K562 (cell line): ENCODE measurements around the gene MAPK4. TPM values are rescaled to one million over a fixed set of nuclear protein-coding genes. Genes with fewer than 3 reads are reported as not detected.

Experiments
- ATAC-seq: fragments of 200-7000 bp; cut with Tn5 transposase; 3 replicates; pipeline ENCODE4 v1.9.1; 2020; ENCODE audit warnings: moderate library complexity
- BruUV-seq: library from RNA; stranded (reverse); fragments of 400-500 nt; replicated peaks from 2 replicates; lab custom pipeline; 2021; lab: Mats Ljungman, UMichigan
- CTCF ChIA-PET: fragments of 300-600 bp; formaldehyde crosslinking; extraction: SDS; loops from one replicate; lab custom pipeline; 2021; ENCODE audit warnings: low intra/inter-chr PET ratio; lab: Yijun Ruan, JAX
- POLR2A ChIA-PET: fragments of 300-600, 350-650 bp; sonication (Branson Sonifier 250); formaldehyde crosslinking; extraction: SDS; loops from one replicate; lab custom pipeline; 2021; ENCODE audit warnings: antibody characterized with exemption, inconsistent platforms; lab: Yijun Ruan, JAX
- DNase-seq, 4 experiments: peaks; one replicate each; pipeline versions ENCODE4 v3.0.0 to v3.0.0-alpha.2; 2011 to 2018; ENCODE audit warnings: low spot score in 3 of 4, mixed read lengths in 3 of 4; ENCODE audit errors: extremely low read depth in 1 of 4
- FAIRE-seq: peaks from 2 replicates; lab custom pipeline; 2011; peaks lifted over from hg19 to GRCh38; lab: Jason Lieb, UNC
- H2AFZ ChIP-seq: 2 replicates; pipeline ENCODE4 v1.6.0; 2011; ENCODE audit warnings: low read depth, low read length, control low read depth, inconsistent platforms
- H3K27ac ChIP-seq: fragments of 200-600 bp; 3 replicates; pipeline ENCODE4 v1.8.0; 2011; ENCODE audit warnings: low read depth, mild to moderate bottlenecking, control low read depth, inconsistent platforms, low read length, moderate library complexity, mixed read lengths; ENCODE audit errors: extremely low read depth
- H3K27me3 ChIP-seq, 2 experiments: fragments of 300-600 bp in 1 of 2; 2 replicates in 1 of 2; 3 replicates in 1 of 2; pipeline versions ENCODE4 v1.6.0 to v1.8.0; 2011; ENCODE audit warnings: inconsistent platforms in 2 of 2, low read length in 2 of 2, mild to moderate bottlenecking in 1 of 2, mixed read lengths in 1 of 2, moderate library complexity in 1 of 2; ENCODE audit not compliant: control insufficient read depth in 2 of 2, insufficient read depth in 2 of 2
- H3K36me3 ChIP-seq: fragments of 300-600 bp; 3 replicates; pipeline ENCODE4 v1.8.0; 2011; ENCODE audit warnings: mild to moderate bottlenecking, low read length, inconsistent platforms; ENCODE audit not compliant: control insufficient read depth, insufficient read depth
- H3K4me1 ChIP-seq, 2 experiments: fragments of 200-600 bp in 1 of 2; replicated peaks in 1 of 2; 2 replicates in 1 of 2; 3 replicates in 1 of 2; pipeline versions ENCODE4 v1.5.1 to v1.8.0; 2011; ENCODE audit warnings: inconsistent platforms in 2 of 2, low read length in 2 of 2, mild to moderate bottlenecking in 1 of 2, mixed read lengths in 1 of 2, moderate library complexity in 1 of 2; ENCODE audit not compliant: control insufficient read depth in 2 of 2, insufficient read depth in 2 of 2
- H3K4me2 ChIP-seq: 2 replicates; pipeline ENCODE4 v1.6.1; 2011; ENCODE audit warnings: low read length, control low read depth, inconsistent platforms, mixed read lengths; ENCODE audit not compliant: insufficient read depth
- H3K4me3 ChIP-seq: fragments of 200-600 bp; sonication (generic), shearing (Covaris generic); 2 replicates; pipeline ENCODE4 v1.5.1; 2016; ENCODE audit warnings: control low read depth, inconsistent platforms
- H3K79me2 ChIP-seq: fragments of 200-600 bp; 3 replicates; pipeline ENCODE4 v1.8.0; 2011; ENCODE audit warnings: low read length, inconsistent platforms; ENCODE audit not compliant: control insufficient read depth, insufficient read depth
- H3K9ac ChIP-seq, 2 experiments: 2 replicates each; pipeline versions ENCODE4 v1.6.0 to v1.6.1; 2011; ENCODE audit warnings: low read depth in 2 of 2, low read length in 2 of 2, control low read depth in 1 of 2, inconsistent platforms in 1 of 2, mild to moderate bottlenecking in 1 of 2, mixed read lengths in 1 of 2; ENCODE audit not compliant: insufficient read depth in 1 of 2
- H3K9me1 ChIP-seq: one replicate; pipeline ENCODE4 v1.6.0; 2011; ENCODE audit warnings: inconsistent platforms, mild to moderate bottlenecking, low read length, moderate library complexity; ENCODE audit not compliant: control insufficient read depth, insufficient read depth
- H3K9me3 ChIP-seq: replicated peaks from 2 replicates; pipeline ENCODE4 v1.5.1; 2011; ENCODE audit warnings: low read depth, low read length, inconsistent platforms; ENCODE audit not compliant: control insufficient read depth, insufficient read depth
- H4K20me1 ChIP-seq: replicated peaks from 2 replicates; pipeline ENCODE4 v1.6.1; 2011; ENCODE audit warnings: low read length, inconsistent platforms, mixed read lengths; ENCODE audit not compliant: control insufficient read depth, insufficient read depth
- BDP1 ChIP-seq: IDR thresholded peaks from 3 replicates; pipeline ENCODE4 v1.6.1; 2011; ENCODE audit not compliant: insufficient read length, insufficient read depth
- EP300 ChIP-seq: IDR thresholded peaks from 2 replicates; pipeline ENCODE4 v1.6.1; 2012; ENCODE audit warnings: low read length, improper control_type of control experiment
- FOXK2 ChIP-seq, 2 experiments: fragments of 450-650 bp; IDR thresholded peaks in 1 of 2; conservative IDR thresholded peaks in 1 of 2; 2 replicates each; pipeline ENCODE4 v1.6.1; 2016; ENCODE audit warnings: low read depth in 2 of 2, mild to moderate bottlenecking in 1 of 2
- FOXM1 ChIP-seq, 2 experiments: fragments of 450-650 bp in 1 of 2; sonication (generic) in 1 of 2; formaldehyde crosslinking in 1 of 2; IDR thresholded peaks; 2 replicates each; pipeline versions ENCODE4 v1.6.1 to v1.9.0; 2017 to 2022; ENCODE audit warnings: low read depth in 2 of 2, mild to moderate bottlenecking in 2 of 2, missing genetic modification reagents in 1 of 2, moderate library complexity in 1 of 2
- POLR2AphosphoS2 ChIP-seq: IDR thresholded peaks from 2 replicates; pipeline ENCODE4 v1.6.1; 2012; ENCODE audit warnings: low read length, improper control_type of control experiment
- RNF2 ChIP-seq: sonication (generic); IDR thresholded peaks from 2 replicates; pipeline ENCODE4 v1.6.1; 2016
- WGBS: fragments of 100-300 bp; shearing (Covaris generic); methylation state at CpG from one replicate; pipeline ENCODE4 v1.1.6; 2016; ENCODE audit warnings: low coverage, mixed read lengths; ENCODE audit not compliant: insufficient coverage; ENCODE audit errors: missing lambda C conversion rate; 5-methylcytosine and 5-hydroxymethylcytosine counted together
- in situ Hi-C: fragments of 300-500 bp; cut with MboI; formaldehyde crosslinking; loops from 4 replicates; pipeline ENCODE4 v1.15.0; 2018; ENCODE audit warnings: inconsistent platforms, mixed read lengths
- intact Hi-C: fragments of 100-400 bp; cut with micrococcal nuclease; formaldehyde crosslinking; loops from 2 replicates; pipeline ENCODE4 v1.14.2; 2022
- polyA plus RNA-seq, 8 experiments: library from polyadenylated mRNA; depleted of rRNA in 4 of 8; stranded (reverse) in 5 of 8; unstranded in 3 of 8; fragments of >200 nt; fragmentation: Nextera tagmentation in 2 of 8; fragmentation: Illumina TruSeq in 1 of 8; extraction: Ambion mirVana in 2 of 8; extraction: Trizol in 1 of 8; gene quantifications; 2 replicates each; pipeline versions ENCODE4 v1.2.1 to v1.2.3, GENCODE V29; 2011 to 2014; ENCODE audit warnings: inconsistent platforms in 1 of 8, missing spikeins in 1 of 8
- total RNA-seq, 7 experiments: library from RNA; depleted of rRNA in 6 of 7; stranded (reverse); fragments of >200 nt in 6 of 7; fragmentation: Illumina TruSeq in 2 of 7; extraction: Trizol in 2 of 7; gene quantifications; 2 replicates each; pipeline versions ENCODE4 v1.2.1 to v1.2.3, GENCODE V29; 2011 to 2021; ENCODE audit warnings: low replicate concordance in 1 of 7
- TF ChIP-seq, protein P1 (sequence below): fragments of 450-650 bp; formaldehyde crosslinking; IDR thresholded peaks from 2 replicates; pipeline ENCODE4 v1.4.0; 2020; ENCODE audit warnings: mild to moderate bottlenecking, moderate library complexity
- TF ChIP-seq, protein P2 (sequence below): sonication (generic); formaldehyde crosslinking; IDR thresholded peaks from 2 replicates; pipeline ENCODE4 v1.8.0; 2022; ENCODE audit warnings: mild to moderate bottlenecking, missing genetic modification reagents

The MAPK4 gene
- total and polyA plus RNA-seq, 9 of the 15 experiments (the other 6 are each of a cell fraction or from before 2014, with no cell fraction given), result not detected

DNA sequence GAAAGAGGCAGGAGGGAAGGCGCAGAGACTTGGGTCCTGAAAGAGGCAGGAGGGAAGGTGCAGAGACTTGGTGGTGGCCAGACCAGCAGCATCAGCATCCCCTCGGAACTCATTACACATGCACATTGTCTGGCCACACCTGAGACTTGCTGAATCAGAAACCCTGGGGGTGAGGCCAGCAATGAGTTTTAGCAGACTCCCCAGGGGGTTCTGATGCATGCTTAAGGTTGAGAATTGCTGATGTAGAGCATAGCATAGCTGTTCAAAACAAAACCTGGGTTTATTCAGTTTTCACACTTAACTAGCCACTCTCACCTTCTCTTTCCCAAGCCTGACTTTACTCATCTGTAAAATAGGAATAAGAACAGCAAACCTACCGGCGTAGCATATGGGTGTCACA lies 137.0 kb downstream of the MAPK4 start:
- DNase-seq (no peak), ATAC-seq (no peak), FAIRE-seq (no peak)
- intact Hi-C loops, result no loop called here
- Histone ChIP-seq H3K36me3 (no peaks in the 10 kb centered on the region), H3K27me3 (peaks cover 0 to 10% of the 10 kb centered on the region in 2 experiments; a peak in 2 of 5 replicates), H4K20me1 (no peaks in the 10 kb centered on the region), H3K9me1 (no peaks in the 10 kb centered on the region), H3K27ac (no peak overlapping the region), H3K79me2 (no peaks in the 10 kb centered on the region), H3K4me3 (no peak overlapping the region), H3K4me1 (no peaks in the 10 kb centered on the region), H3K9me3 (no peaks in the 10 kb centered on the region), H2AFZ (no peak overlapping the region), H3K4me2 (no peak overlapping the region), H3K9ac (no peak overlapping the region)
- no TSS peak for BruUV-seq
- WGBS, result 7% methylated on average over 4 of the region's 4 CpGs
- TF ChIP-seq, protein P1, sequence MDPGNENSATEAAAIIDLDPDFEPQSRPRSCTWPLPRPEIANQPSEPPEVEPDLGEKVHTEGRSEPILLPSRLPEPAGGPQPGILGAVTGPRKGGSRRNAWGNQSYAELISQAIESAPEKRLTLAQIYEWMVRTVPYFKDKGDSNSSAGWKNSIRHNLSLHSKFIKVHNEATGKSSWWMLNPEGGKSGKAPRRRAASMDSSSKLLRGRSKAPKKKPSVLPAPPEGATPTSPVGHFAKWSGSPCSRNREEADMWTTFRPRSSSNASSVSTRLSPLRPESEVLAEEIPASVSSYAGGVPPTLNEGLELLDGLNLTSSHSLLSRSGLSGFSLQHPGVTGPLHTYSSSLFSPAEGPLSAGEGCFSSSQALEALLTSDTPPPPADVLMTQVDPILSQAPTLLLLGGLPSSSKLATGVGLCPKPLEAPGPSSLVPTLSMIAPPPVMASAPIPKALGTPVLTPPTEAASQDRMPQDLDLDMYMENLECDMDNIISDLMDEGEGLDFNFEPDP, result no peak
- TF ChIP-seq EP300, result no peak
- TF ChIP-seq BDP1, result no peak
- TF ChIP-seq, protein P2, sequence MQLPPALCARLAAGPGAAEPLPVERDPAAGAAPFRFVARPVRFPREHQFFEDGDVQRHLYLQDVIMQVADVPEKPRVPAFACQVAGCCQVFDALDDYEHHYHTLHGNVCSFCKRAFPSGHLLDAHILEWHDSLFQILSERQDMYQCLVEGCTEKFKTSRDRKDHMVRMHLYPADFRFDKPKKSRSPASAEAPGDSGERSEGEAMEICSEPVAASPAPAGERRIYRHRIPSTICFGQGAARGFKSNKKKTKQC (CRISPR knock-in tag), result no peak
- no peak for TF ChIP-seq FOXK2 (conservative IDR thresholded peaks at IDR 0.05 in 1 of 2, IDR thresholded peaks at IDR 0.05 in 1 of 2; ENCODE audit: low read depth in 2 of 2)
- no peak for TF ChIP-seq RNF2
- no peak for TF ChIP-seq POLR2AphosphoS2
- TF ChIP-seq FOXM1 (IDR thresholded peaks at IDR 0.05; ENCODE audit: low read depth), result no peak
- TF ChIP-seq FOXM1 (CRISPR knock-in tag; IDR thresholded peaks at IDR 0.05; ENCODE audit: low read depth), result no peak
- ChIA-PET CTCF (no interaction called here), POLR2A (no interaction called here)
- in situ Hi-C loops, result no loop called here
